ENCODE results near the gene SSR2.

Gene SSR2

DNA sequence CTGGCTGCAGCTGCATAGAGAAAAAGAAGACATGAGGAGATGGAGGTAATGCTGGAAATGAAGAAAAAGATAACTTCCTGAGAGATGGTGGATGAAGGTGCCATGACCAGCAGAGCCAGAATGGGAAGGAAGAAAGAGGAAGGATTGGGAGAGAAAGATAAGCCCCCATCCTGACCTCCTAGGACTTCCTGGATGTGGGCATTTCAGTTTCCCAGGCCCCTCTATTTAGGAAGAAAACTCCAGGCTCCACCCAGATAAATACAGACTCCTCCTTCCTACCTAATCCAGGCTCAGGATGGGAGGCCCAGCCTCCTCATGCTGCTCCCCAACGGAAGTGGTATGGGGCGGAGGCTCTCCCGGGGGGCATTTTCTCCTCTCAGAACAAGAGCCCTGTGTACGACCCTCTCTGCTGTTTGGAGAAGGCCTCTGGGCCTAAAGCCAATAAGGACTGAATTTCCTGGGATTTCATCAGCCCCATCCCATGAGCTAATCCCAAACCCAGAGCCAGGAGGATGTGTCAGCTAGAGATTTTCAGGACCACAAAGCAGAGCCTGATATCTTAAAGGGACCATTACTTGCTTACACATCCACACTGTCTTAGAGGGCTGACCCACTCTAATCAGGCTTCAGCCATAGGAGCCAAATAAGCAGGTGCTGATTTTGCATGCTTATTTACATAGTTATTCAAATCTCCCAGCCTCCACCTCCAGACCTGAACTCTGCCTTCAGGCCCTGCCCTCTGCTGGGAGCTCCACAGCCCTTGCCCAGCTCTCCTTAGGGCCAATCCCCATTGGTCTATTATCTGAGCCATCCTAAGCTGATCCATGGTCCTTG is 37.3 kb downstream of the SSR2 start:
- Histone ChIP-seq H3K27me3 (ENCODE audit: low read length) (no peaks in the 10 kb centered on the region), H3K9me2 (replicated peaks; ENCODE audit: insufficient read depth, low read length) (no peaks in the 10 kb centered on the region), H3F3A (ENCODE audit: insufficient read depth) (peaks cover 29% of the 10 kb centered on the region), H3K9ac (ENCODE audit: low read length) (peak overlapping the region; percentile 28; the same call in 1 of the 2 replicates), H3K4me2 (ENCODE audit: low read depth, low read length, poor library complexity, severe bottlenecking) (peak overlapping the region; percentile 40), H4K20me1 (ENCODE audit: low read depth, low read length) (no peaks in the 10 kb centered on the region), H3K27ac (ENCODE audit: low read depth, low read length) (peak overlapping the region; percentile 36; the same call in 1 of the 2 replicates), H2AFZ (ENCODE audit: low read depth, low read length, severe bottlenecking) (no peak overlapping the region), H3K4me3 (ENCODE audit: insufficient read depth, low read length, poor library complexity, severe bottlenecking) (no peak overlapping the region), H3K9me3 (ENCODE audit: insufficient read depth, low read length) (no peaks in the 10 kb centered on the region), H3K36me3 (ENCODE audit: low read length) (no peaks in the 10 kb centered on the region), H3K79me2 (ENCODE audit: insufficient read depth, low read length) (peaks cover 7% of the 10 kb centered on the region)
- no peak for TF ChIP-seq EZH2phosphoT487 (conservative IDR thresholded peaks at IDR 0.05; ENCODE audit: low read length)
- TF ChIP-seq, protein P1, sequence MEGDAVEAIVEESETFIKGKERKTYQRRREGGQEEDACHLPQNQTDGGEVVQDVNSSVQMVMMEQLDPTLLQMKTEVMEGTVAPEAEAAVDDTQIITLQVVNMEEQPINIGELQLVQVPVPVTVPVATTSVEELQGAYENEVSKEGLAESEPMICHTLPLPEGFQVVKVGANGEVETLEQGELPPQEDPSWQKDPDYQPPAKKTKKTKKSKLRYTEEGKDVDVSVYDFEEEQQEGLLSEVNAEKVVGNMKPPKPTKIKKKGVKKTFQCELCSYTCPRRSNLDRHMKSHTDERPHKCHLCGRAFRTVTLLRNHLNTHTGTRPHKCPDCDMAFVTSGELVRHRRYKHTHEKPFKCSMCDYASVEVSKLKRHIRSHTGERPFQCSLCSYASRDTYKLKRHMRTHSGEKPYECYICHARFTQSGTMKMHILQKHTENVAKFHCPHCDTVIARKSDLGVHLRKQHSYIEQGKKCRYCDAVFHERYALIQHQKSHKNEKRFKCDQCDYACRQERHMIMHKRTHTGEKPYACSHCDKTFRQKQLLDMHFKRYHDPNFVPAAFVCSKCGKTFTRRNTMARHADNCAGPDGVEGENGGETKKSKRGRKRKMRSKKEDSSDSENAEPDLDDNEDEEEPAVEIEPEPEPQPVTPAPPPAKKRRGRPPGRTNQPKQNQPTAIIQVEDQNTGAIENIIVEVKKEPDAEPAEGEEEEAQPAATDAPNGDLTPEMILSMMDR (IDR thresholded peaks at IDR 0.05; ENCODE audit: insufficient read depth, low read length, poor library complexity, severe bottlenecking), result peak; percentile 23

DNA sequence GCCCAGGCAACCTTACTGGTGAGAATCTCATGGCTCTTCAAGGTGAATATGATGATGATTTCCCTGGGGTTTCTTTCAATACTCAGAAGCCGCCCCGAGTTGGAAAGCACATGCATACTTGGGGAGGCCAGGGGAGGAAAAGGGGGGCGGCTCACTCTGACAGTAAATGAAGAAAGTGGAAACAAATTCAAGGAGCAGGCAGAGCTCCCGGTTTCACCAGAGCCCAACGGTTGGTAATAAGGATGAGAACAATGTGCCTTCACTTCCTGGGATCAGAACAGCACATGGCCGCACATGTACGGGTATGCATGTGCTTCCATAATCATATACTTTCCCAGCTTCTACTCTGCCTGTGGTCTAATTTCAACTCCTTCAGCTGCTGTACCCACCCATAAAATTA is 38.6 kb downstream of the SSR2 start:
- Histone ChIP-seq H4K20me1 (ENCODE audit: low read depth, low read length) (no peaks in the 10 kb centered on the region), H3K9ac (ENCODE audit: low read length) (peak overlapping the region; percentile 90), H3K4me2 (ENCODE audit: low read depth, low read length, poor library complexity, severe bottlenecking) (peak overlapping the region; percentile 95), H3K27ac (ENCODE audit: low read depth, low read length) (peak overlapping the region; percentile 97), H3K36me3 (ENCODE audit: low read length) (no peaks in the 10 kb centered on the region), H2AFZ (ENCODE audit: low read depth, low read length, severe bottlenecking) (no peak overlapping the region), H3K9me2 (replicated peaks; ENCODE audit: insufficient read depth, low read length) (no peaks in the 10 kb centered on the region), H3F3A (ENCODE audit: insufficient read depth) (peaks cover 32% of the 10 kb centered on the region), H3K9me3 (ENCODE audit: insufficient read depth, low read length) (no peaks in the 10 kb centered on the region), H3K79me2 (ENCODE audit: insufficient read depth, low read length) (peaks cover 20% of the 10 kb centered on the region), H3K4me3 (ENCODE audit: insufficient read depth, low read length, poor library complexity, severe bottlenecking) (no peak overlapping the region), H3K27me3 (ENCODE audit: low read length) (no peaks in the 10 kb centered on the region)
- TF ChIP-seq, protein P1 (IDR thresholded peaks at IDR 0.05; ENCODE audit: insufficient read depth, low read length, poor library complexity, severe bottlenecking), result no peak
- TF ChIP-seq EZH2phosphoT487 (conservative IDR thresholded peaks at IDR 0.05; ENCODE audit: low read length), result no peak

DNA sequence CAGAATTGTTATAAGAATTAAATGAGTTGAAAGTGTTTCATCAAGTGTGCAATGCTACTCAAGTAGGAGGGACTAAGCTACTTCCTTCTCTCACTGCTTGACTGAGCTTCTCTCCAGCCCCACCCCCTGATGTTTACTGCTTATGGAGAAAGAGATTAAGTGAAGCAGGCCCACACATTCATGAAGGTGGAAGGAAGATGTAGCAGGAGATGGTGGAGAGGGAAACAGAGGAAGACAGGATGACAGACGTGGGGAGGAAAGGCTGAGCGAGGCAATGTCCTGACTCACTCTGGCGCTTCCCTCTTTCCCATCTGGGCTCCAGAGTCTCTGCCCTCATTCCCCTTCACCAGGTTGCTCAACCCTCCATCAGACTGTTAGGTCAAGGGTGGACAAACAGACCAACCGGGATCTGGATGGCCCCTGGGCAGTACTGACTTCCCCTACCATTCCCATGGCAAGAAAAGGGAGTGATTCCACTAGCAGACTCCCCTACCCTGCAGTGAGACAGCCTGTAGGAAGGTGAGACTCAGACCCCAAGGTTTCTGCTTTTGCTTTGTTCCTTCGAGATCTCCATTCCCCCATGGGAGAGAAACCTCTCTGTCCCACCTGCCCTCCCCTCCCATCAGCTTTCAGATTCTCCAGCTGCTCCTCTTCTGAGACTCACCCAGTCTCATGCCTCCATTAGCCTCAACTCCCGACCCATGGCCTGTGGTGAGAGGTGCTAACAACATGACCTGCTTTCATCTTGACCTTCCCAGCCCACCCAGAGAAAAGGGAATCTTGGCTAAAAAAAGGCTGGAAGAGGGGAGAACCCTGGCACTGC is 39.3 kb downstream of the SSR2 start:
- Histone ChIP-seq H3K4me3 (ENCODE audit: insufficient read depth, low read length, poor library complexity, severe bottlenecking) (peak overlapping the region; percentile 94), H3K36me3 (ENCODE audit: low read length) (no peaks in the 10 kb centered on the region), H3K9me3 (ENCODE audit: insufficient read depth, low read length) (no peaks in the 10 kb centered on the region), H4K20me1 (ENCODE audit: low read depth, low read length) (no peaks in the 10 kb centered on the region), H3K9ac (ENCODE audit: low read length) (peak overlapping the region; percentile 90), H3K4me2 (ENCODE audit: low read depth, low read length, poor library complexity, severe bottlenecking) (peak overlapping the region; percentile 95), H2AFZ (ENCODE audit: low read depth, low read length, severe bottlenecking) (no peak overlapping the region), H3K27me3 (ENCODE audit: low read length) (no peaks in the 10 kb centered on the region), H3K79me2 (ENCODE audit: insufficient read depth, low read length) (peaks cover 26% of the 10 kb centered on the region), H3K9me2 (replicated peaks; ENCODE audit: insufficient read depth, low read length) (no peaks in the 10 kb centered on the region), H3F3A (ENCODE audit: insufficient read depth) (peaks cover 35% of the 10 kb centered on the region), H3K27ac (ENCODE audit: low read depth, low read length) (peak overlapping the region; percentile 97)
- TF ChIP-seq EZH2phosphoT487 (conservative IDR thresholded peaks at IDR 0.05; ENCODE audit: low read length), result no peak
- TF ChIP-seq, protein P1 (IDR thresholded peaks at IDR 0.05; ENCODE audit: insufficient read depth, low read length, poor library complexity, severe bottlenecking), result no peak
